ENCODE results near the gene SCGB1C2. TPM values are rescaled to one million over a fixed set of nuclear protein-coding genes. Genes with fewer than 3 reads are reported as not detected.

SCGB1C2 gene
- total and polyA plus RNA-seq, 10 donors = not detected

- intact Hi-C loops (cut with DNase I; ENCODE audit: low total_unique reads) = no loop called here
- peak; percentile 25 for DNase-seq
- no peaks in the 10 kb centered on the region for H3K9me3 ChIP-seq
- H3K27ac ChIP-seq = no peak overlapping the region
- H3K27me3 ChIP-seq (replicated peaks in 1 of 7) = no peaks in the 10 kb centered on the region
- TF ChIP-seq POLR2A (IDR thresholded peaks at IDR 0.05) (no peak), POLR2AphosphoS5 (IDR thresholded peaks at IDR 0.05) (no peak), CTCF (IDR thresholded peaks at IDR 0.05 in 8 of 11, conservative IDR thresholded peaks at IDR 0.05 in 3 of 11) (no peak)
- 76 to 87% (median 80%) methylated on average over 10 to 11 of the region's 11 CpGs for WGBS, 5 donors
- H3K4me1 ChIP-seq = peaks cover 0 to 10% (median 7%) of the 10 kb centered on the region in 6 donors
- peaks cover 0 to 71% (median 2%) of the 10 kb centered on the region in 6 donors for H3K36me3 ChIP-seq
- H3K4me3 ChIP-seq = no peak overlapping the region
These were observed 11.4 kb downstream of the SCGB1C2 start for GRCh38 chr17:148757-149156.

GRCh38 chr17:149231-149630, 11.9 kb downstream of the SCGB1C2 start:
- WGBS, 5 donors = 88 to 94% (median 89%) methylated on average over 7 of the region's 7 CpGs
- DNase-seq = peak; percentile 14
- no peak overlapping the region for H3K27ac ChIP-seq
- H3K36me3 ChIP-seq = peaks cover 0 to 74% (median 2%) of the 10 kb centered on the region in 6 donors
- no peaks in the 10 kb centered on the region for H3K27me3 ChIP-seq (replicated peaks in 1 of 7)
- intact Hi-C loops (cut with DNase I; ENCODE audit: low total_unique reads) = no loop called here
- H3K9me3 ChIP-seq = no peaks in the 10 kb centered on the region
- TF ChIP-seq POLR2A (IDR thresholded peaks at IDR 0.05) (no peak), POLR2AphosphoS5 (IDR thresholded peaks at IDR 0.05) (no peak), CTCF (IDR thresholded peaks at IDR 0.05 in 8 of 11, conservative IDR thresholded peaks at IDR 0.05 in 3 of 11) (no peak)
- H3K4me3 ChIP-seq = no peak overlapping the region
- peaks cover 0 to 6% (median 4%) of the 10 kb centered on the region in 6 donors for H3K4me1 ChIP-seq

GRCh38 chr17:149897-150584, 12.7 kb downstream of the SCGB1C2 start:
- TF ChIP-seq POLR2AphosphoS5 (IDR thresholded peaks at IDR 0.05) (no peak), POLR2A (IDR thresholded peaks at IDR 0.05) (no peak)
- H3K4me3 ChIP-seq = no peak overlapping the region
- H3K27ac ChIP-seq = no peak overlapping the region
- DNase-seq = peak; percentile 27
- peaks cover 0 to 79% (median 2%) of the 10 kb centered on the region in 6 donors for H3K36me3 ChIP-seq
- no peaks in the 10 kb centered on the region for H3K4me1 ChIP-seq
- 81 to 87% (median 84%) methylated on average over 9 of the region's 9 CpGs for WGBS, 5 donors
- intact Hi-C loops (cut with DNase I; ENCODE audit: low total_unique reads) = loop anchor here (5.0 kb wide), 1 partner anchor 242 kb away; no protein-coding TSS in a partner anchor
- no peaks in the 10 kb centered on the region for H3K27me3 ChIP-seq (replicated peaks in 1 of 7)
- no peaks in the 10 kb centered on the region for H3K9me3 ChIP-seq

DNA sequence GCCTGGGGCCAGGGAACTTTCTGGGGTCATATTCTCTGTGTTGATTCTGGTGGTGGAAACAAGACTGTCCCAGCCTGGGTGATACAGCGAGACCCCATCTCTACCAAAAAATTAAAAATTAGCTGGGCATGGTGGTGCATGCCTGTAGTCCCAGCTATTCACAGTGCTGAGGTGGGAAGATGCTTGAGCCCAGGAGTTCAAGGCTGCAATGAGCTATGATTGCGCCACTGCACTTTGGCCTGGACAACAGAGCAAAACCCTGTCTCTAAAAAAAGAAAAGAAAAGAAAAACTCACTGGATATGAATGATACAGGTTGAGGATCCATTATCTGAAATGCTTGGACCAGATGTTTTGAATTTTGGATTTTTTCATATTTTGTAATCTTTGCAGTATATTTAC, 13.6 kb downstream of the SCGB1C2 start:
- Histone ChIP-seq H3K36me3 (peaks cover 0 to 89% (median 2%) of the 10 kb centered on the region in 6 donors), H3K4me1 (peaks cover 0 to 3% (median 0%) of the 10 kb centered on the region in 6 donors), H3K4me3 (no peak overlapping the region), H3K27me3 (replicated peaks in 1 of 7) (no peaks in the 10 kb centered on the region), H3K9me3 (no peaks in the 10 kb centered on the region), H3K27ac (no peak overlapping the region)
- 92 to 100% (median 94%) methylated on average over 2 of the region's 2 CpGs for WGBS, 5 donors
- intact Hi-C loops (cut with DNase I; ENCODE audit: low total_unique reads) = loop anchor here (5.0 kb wide), 1 partner anchor 241 kb away; no protein-coding TSS in a partner anchor
- DNase-seq = no peak
- TF ChIP-seq POLR2A (IDR thresholded peaks at IDR 0.05) (no peak), CTCF (IDR thresholded peaks at IDR 0.05 in 8 of 11, conservative IDR thresholded peaks at IDR 0.05 in 3 of 11) (no peak)
